Tibial nerve (tissue), 4 donors: Measurements from ENCODE around the gene KIAA1191. TPM values are rescaled to one million over a fixed set of nuclear protein-coding genes. Genes with fewer than 3 reads are reported as not detected.

Experiments
- DNase-seq, 2 donors: peaks; one replicate each; pipeline ENCODE4 v3.0.0-alpha.2; 2019; ENCODE audit warnings: low spot score in 2 of 2
- H3K27ac ChIP-seq, 4 donors: fragments of 200-600 bp; sonication (generic) in 3 of 4; one replicate each; pipeline ENCODE4 v1.5.1; 2017 to 2019; ENCODE audit warnings: mild to moderate bottlenecking in 1 of 4
- H3K27me3 ChIP-seq, 2 donors: fragments of 200-600 bp; sonication (generic) in 1 of 2; one replicate each; pipeline versions ENCODE4 v1.5.1 to v1.6.0; 2017 to 2019
- H3K36me3 ChIP-seq, 3 donors: fragments of 200-600 bp; sonication (generic); one replicate each; pipeline ENCODE4 v1.5.1; 2018 to 2019
- H3K4me1 ChIP-seq, 4 donors: fragments of 200-600 bp; sonication (generic) in 3 of 4; one replicate each; pipeline ENCODE4 v1.5.1; 2017 to 2019
- H3K4me3 ChIP-seq, 4 donors: fragments of 200-600 bp; sonication (generic) in 3 of 4; one replicate each; pipeline ENCODE4 v1.5.1; 2017 to 2019; ENCODE audit warnings: mild to moderate bottlenecking in 1 of 4, moderate library complexity in 1 of 4
- H3K9me3 ChIP-seq, 4 donors: fragments of 200-600 bp; sonication (generic) in 3 of 4; one replicate each; pipeline ENCODE4 v1.5.1; 2017 to 2019
- EP300 ChIP-seq, 2 donors: sonication (generic); formaldehyde crosslinking; IDR thresholded peaks; one replicate each; pipeline ENCODE4 v1.6.1; 2017; ENCODE audit warnings: antibody characterized with exemption in 2 of 2, mild to moderate bottlenecking in 1 of 2
- POLR2A ChIP-seq, 2 donors: fragments of 450-650 bp; IDR thresholded peaks; one replicate each; pipeline ENCODE4 v1.6.1; 2017; ENCODE audit warnings: antibody characterized with exemption in 2 of 2, mild to moderate bottlenecking in 2 of 2, moderate library complexity in 2 of 2
- WGBS, 2 donors: methylation state at CpG; one replicate each; pipeline ENCODE4 v1.1.5; 2018; 5-methylcytosine and 5-hydroxymethylcytosine counted together
- total RNA-seq, 4 donors: library from RNA; depleted of rRNA; stranded (reverse); fragments of >200 nt; gene quantifications; one replicate each; pipeline ENCODE4 v1.1.0, GENCODE V29; 2016
- TF ChIP-seq, protein P1 (sequence below), 5 experiments: fragments of 200-600 bp in 3 of 5; fragments of 450-650 bp in 2 of 5; sonication (generic) in 3 of 5; IDR thresholded peaks; one replicate each; pipeline ENCODE4 v1.5.1; 2016 to 2019; ENCODE audit warnings: antibody characterized with exemption in 5 of 5, mild to moderate bottlenecking in 3 of 5, moderate library complexity in 2 of 5

KIAA1191 gene
- total RNA-seq, 4 donors from 2014 or later: 77.9 to 91.3 (median 90.0) TPM

- no peak overlapping the region for H3K4me3 ChIP-seq
- DNase-seq: no peak
- peaks cover 0 to 46% (median 0%) of the 10 kb centered on the region in 3 donors for H3K36me3 ChIP-seq
These were observed 39.0 kb upstream of the KIAA1191 start for GRCh38 chr5:176400382-176401156.

GRCh38 chr5:176397736-176398420 is 36.3 kb upstream of the KIAA1191 start:
- DNase-seq: no peak
- H3K27ac ChIP-seq: no peak overlapping the region
- H3K27me3 ChIP-seq: no peaks in the 10 kb centered on the region
- H3K9me3 ChIP-seq: no peaks in the 10 kb centered on the region
- no peak for TF ChIP-seq POLR2A (IDR thresholded peaks at IDR 0.05)
- TF ChIP-seq, protein P1, sequence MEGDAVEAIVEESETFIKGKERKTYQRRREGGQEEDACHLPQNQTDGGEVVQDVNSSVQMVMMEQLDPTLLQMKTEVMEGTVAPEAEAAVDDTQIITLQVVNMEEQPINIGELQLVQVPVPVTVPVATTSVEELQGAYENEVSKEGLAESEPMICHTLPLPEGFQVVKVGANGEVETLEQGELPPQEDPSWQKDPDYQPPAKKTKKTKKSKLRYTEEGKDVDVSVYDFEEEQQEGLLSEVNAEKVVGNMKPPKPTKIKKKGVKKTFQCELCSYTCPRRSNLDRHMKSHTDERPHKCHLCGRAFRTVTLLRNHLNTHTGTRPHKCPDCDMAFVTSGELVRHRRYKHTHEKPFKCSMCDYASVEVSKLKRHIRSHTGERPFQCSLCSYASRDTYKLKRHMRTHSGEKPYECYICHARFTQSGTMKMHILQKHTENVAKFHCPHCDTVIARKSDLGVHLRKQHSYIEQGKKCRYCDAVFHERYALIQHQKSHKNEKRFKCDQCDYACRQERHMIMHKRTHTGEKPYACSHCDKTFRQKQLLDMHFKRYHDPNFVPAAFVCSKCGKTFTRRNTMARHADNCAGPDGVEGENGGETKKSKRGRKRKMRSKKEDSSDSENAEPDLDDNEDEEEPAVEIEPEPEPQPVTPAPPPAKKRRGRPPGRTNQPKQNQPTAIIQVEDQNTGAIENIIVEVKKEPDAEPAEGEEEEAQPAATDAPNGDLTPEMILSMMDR (IDR thresholded peaks at IDR 0.05): no peak
- no peak for TF ChIP-seq EP300 (IDR thresholded peaks at IDR 0.05)
- H3K36me3 ChIP-seq: peaks cover 0 to 54% (median 0%) of the 10 kb centered on the region in 3 donors
- H3K4me3 ChIP-seq: no peak overlapping the region
- peaks cover 0 to 54% (median 7%) of the 10 kb centered on the region in 4 donors for H3K4me1 ChIP-seq
- 91 to 92% methylated on average over 18 of the region's 18 CpGs for WGBS, 2 donors

More at GRCh38 chr5:176400382-176401156, 39.0 kb upstream of the KIAA1191 start:
- Histone ChIP-seq H3K27ac (peak overlapping the region in 3 of 4 donors; percentile 21 to 27 (median 25)), H3K9me3 (no peaks in the 10 kb centered on the region), H3K27me3 (no peaks in the 10 kb centered on the region), H3K4me1 (peaks cover 0 to 68% (median 7%) of the 10 kb centered on the region in 4 donors)
- whole genome bisulfite sequencing, 2 donors: 66 to 70% methylated on average over 17 of the region's 17 CpGs
- TF ChIP-seq EP300 (IDR thresholded peaks at IDR 0.05): no peak
- TF ChIP-seq, protein P1 (IDR thresholded peaks at IDR 0.05): no peak
- no peak for TF ChIP-seq POLR2A (IDR thresholded peaks at IDR 0.05)

- TF ChIP-seq EP300 (IDR thresholded peaks at IDR 0.05): no peak
- TF ChIP-seq, protein P1 (IDR thresholded peaks at IDR 0.05): no peak
- no peak for TF ChIP-seq POLR2A (IDR thresholded peaks at IDR 0.05)
- Histone ChIP-seq H3K27ac (peak overlapping the region in 2 of 4 donors; percentile 55 to 65), H3K36me3 (peaks cover 0 to 68% (median 0%) of the 10 kb centered on the region in 3 donors), H3K27me3 (no peaks in the 10 kb centered on the region), H3K4me1 (peaks cover 0 to 39% (median 6%) of the 10 kb centered on the region in 4 donors), H3K4me3 (no peak overlapping the region), H3K9me3 (no peaks in the 10 kb centered on the region)
- DNase-seq: no peak
- WGBS, 2 donors: 50 to 56% methylated on average over 6 of the region's 6 CpGs
These were observed 34.8 kb upstream of the KIAA1191 start for GRCh38 chr5:176396330-176396729.

- no peaks in the 10 kb centered on the region for H3K9me3 ChIP-seq
- H3K27me3 ChIP-seq: no peaks in the 10 kb centered on the region
- WGBS, 2 donors: 78 to 90% methylated on average over 11 of the region's 11 CpGs
- peak overlapping the region in 1 of 4 donors; percentile 65 for H3K27ac ChIP-seq
- H3K4me1 ChIP-seq: peaks cover 0 to 32% (median 0%) of the 10 kb centered on the region in 4 donors
- no peak overlapping the region for H3K4me3 ChIP-seq
- peaks cover 0 to 68% (median 0%) of the 10 kb centered on the region in 3 donors for H3K36me3 ChIP-seq
- TF ChIP-seq POLR2A (IDR thresholded peaks at IDR 0.05): no peak
- TF ChIP-seq EP300 (IDR thresholded peaks at IDR 0.05): no peak
- TF ChIP-seq, protein P1 (IDR thresholded peaks at IDR 0.05): no peak
- no peak for DNase-seq
These were observed 33.5 kb upstream of the KIAA1191 start for GRCh38 chr5:176394881-176395675.
